IMR-90 (cell line): ENCODE measurements around the gene ZNF580. TPM values are rescaled to one million over a fixed set of nuclear protein-coding genes. Genes with fewer than 3 reads are reported as not detected.

Experiments used
- ATAC-seq: fragments of 200-7000 bp; cut with Tn5 transposase; 2 replicates; pipeline ENCODE4 v1.9.1; 2020; ENCODE audit warnings: low read depth, mild to moderate bottlenecking, moderate library complexity
- BruUV-seq: library from RNA; stranded (reverse); fragments of 400-500 nt; replicated peaks from 2 replicates; lab custom pipeline; 2021; lab: Mats Ljungman, UMichigan
- CTCF ChIA-PET: fragments of 300-600 bp; formaldehyde crosslinking; extraction: SDS; loops from one replicate; lab custom pipeline; 2021; ENCODE audit warnings: antibody characterized with exemption; lab: Yijun Ruan, JAX
- POLR2A ChIA-PET: fragments of 300-600 bp; sonication (Branson Sonifier 250); formaldehyde crosslinking; loops from one replicate; lab custom pipeline; 2022; ENCODE audit warnings: antibody characterized with exemption; ENCODE audit not compliant: unreplicated experiment; lab: Charles Lee
- DNase-seq: peaks from one replicate; pipeline ENCODE4 v3.0.0; 2013
- H2AFZ ChIP-seq: replicated peaks from 2 replicates; pipeline ENCODE3; 2013; ENCODE audit warnings: low read length, mild to moderate bottlenecking; ENCODE audit not compliant: poor library complexity
- H2AK5ac ChIP-seq: 2 replicates; pipeline ENCODE4 v1.6.1; 2013; ENCODE audit warnings: low read depth, low read length, inconsistent platforms
- H2AK9ac ChIP-seq: replicated peaks from 2 replicates; pipeline ENCODE3; 2013; ENCODE audit warnings: mild to moderate bottlenecking, low read depth, low read length, moderate library complexity; ENCODE audit not compliant: poor library complexity
- H2BK120ac ChIP-seq: 2 replicates; pipeline ENCODE4 v1.6.1; 2013; ENCODE audit warnings: low read depth, low read length, inconsistent platforms
- H2BK15ac ChIP-seq: 3 replicates; pipeline ENCODE4 v1.6.1; 2013; ENCODE audit warnings: low read depth, low read length, inconsistent platforms
- H2BK20ac ChIP-seq: 2 replicates; pipeline ENCODE4 v1.6.1; 2013; ENCODE audit warnings: low read depth, mild to moderate bottlenecking, inconsistent platforms, low read length, moderate library complexity
- H2BK5ac ChIP-seq: 2 replicates; pipeline ENCODE4 v1.6.1; 2013; ENCODE audit warnings: mild to moderate bottlenecking, low read depth, low read length, inconsistent platforms; ENCODE audit not compliant: poor library complexity, severe bottlenecking
- H3K14ac ChIP-seq: replicated peaks from 2 replicates; pipeline ENCODE4 v1.6.1; 2013; ENCODE audit warnings: low read depth, low read length, inconsistent platforms
- H3K18ac ChIP-seq: 2 replicates; pipeline ENCODE4 v1.6.1; 2013; ENCODE audit warnings: low read depth, low read length, control low read depth
- H3K23ac ChIP-seq: 2 replicates; pipeline ENCODE4 v1.6.1; 2013; ENCODE audit warnings: low read depth, low read length, inconsistent platforms
- H3K27ac ChIP-seq: 2 replicates; pipeline ENCODE4 v1.5.1; 2013; ENCODE audit warnings: mild to moderate bottlenecking, control low read depth, low read length; ENCODE audit not compliant: insufficient read depth
- H3K27me3 ChIP-seq: 2 replicates; pipeline ENCODE4 v1.6.1; 2013; ENCODE audit warnings: low read length; ENCODE audit not compliant: control insufficient read depth, insufficient read depth
- H3K36me3 ChIP-seq: 2 replicates; pipeline ENCODE4 v1.6.1; 2013; ENCODE audit warnings: low read length, mixed read lengths; ENCODE audit not compliant: control insufficient read depth, insufficient read depth
- H3K4ac ChIP-seq: 2 replicates; pipeline ENCODE4 v1.6.1; 2013; ENCODE audit warnings: low read depth, low read length, inconsistent platforms
- H3K4me1 ChIP-seq: 2 replicates; pipeline ENCODE4 v1.6.1; 2013; ENCODE audit warnings: low read length, mixed read lengths; ENCODE audit not compliant: control insufficient read depth, insufficient read depth
- H3K4me2 ChIP-seq: 2 replicates; pipeline ENCODE4 v1.6.1; 2013; ENCODE audit warnings: low read depth, mild to moderate bottlenecking, control low read depth, low read length, moderate library complexity
- H3K4me3 ChIP-seq: 2 replicates; pipeline ENCODE4 v1.5.1; 2013; ENCODE audit warnings: low read depth, mild to moderate bottlenecking, control low read depth, low read length, moderate library complexity; ENCODE audit not compliant: insufficient read depth
- H3K56ac ChIP-seq: 2 replicates; pipeline ENCODE4 v1.6.1; 2013; ENCODE audit warnings: low read length, inconsistent platforms; ENCODE audit not compliant: insufficient read depth; ENCODE audit errors: extremely low read depth
- H3K79me1 ChIP-seq, 2 experiments: 2 replicates each; pipeline ENCODE4 v1.6.1; 2013; ENCODE audit warnings: low read length in 2 of 2, inconsistent platforms in 1 of 2, low read depth in 1 of 2
- H3K9ac ChIP-seq: 2 replicates; pipeline ENCODE4 v1.6.1; 2013; ENCODE audit warnings: low read depth, low read length, control low read depth
- H3K9me1 ChIP-seq: 2 replicates; pipeline ENCODE4 v1.6.1; 2013; ENCODE audit warnings: low read length, inconsistent platforms; ENCODE audit not compliant: insufficient read depth
- H3K9me3 ChIP-seq: 2 replicates; pipeline ENCODE4 v1.6.1; 2013; ENCODE audit warnings: low read length; ENCODE audit not compliant: control insufficient read depth, insufficient read depth
- H4K20me1 ChIP-seq: 2 replicates; pipeline ENCODE4 v1.6.1; 2013; ENCODE audit warnings: low read length, inconsistent platforms; ENCODE audit not compliant: insufficient read depth
- H4K5ac ChIP-seq: 2 replicates; pipeline ENCODE4 v1.6.1; 2013; ENCODE audit warnings: mild to moderate bottlenecking, low read depth, low read length, control low read depth
- H4K8ac ChIP-seq, 2 experiments: 2 replicates each; pipeline ENCODE4 v1.6.1; 2013; ENCODE audit warnings: low read depth in 2 of 2, low read length in 2 of 2, control low read depth in 1 of 2, inconsistent platforms in 1 of 2
- H4K91ac ChIP-seq: 2 replicates; pipeline ENCODE4 v1.6.1; 2013; ENCODE audit warnings: low read depth, low read length, inconsistent platforms; ENCODE audit not compliant: insufficient read depth
- BHLHE40 ChIP-seq: fragments of 150-350 bp; IDR thresholded peaks from 2 replicates; pipeline ENCODE4 v1.6.1; 2016; ENCODE audit warnings: mild to moderate bottlenecking, low read depth, low read length
- CEBPB ChIP-seq: IDR thresholded peaks from 2 replicates; pipeline ENCODE4 v1.6.1; 2012; ENCODE audit warnings: low read depth, low read length, improper control_type of control experiment
- CHD1 ChIP-seq: IDR thresholded peaks from 2 replicates; pipeline ENCODE4 v1.6.1; 2012; ENCODE audit warnings: low read depth, low read length, improper control_type of control experiment
- FOS ChIP-seq: fragments of 150-350 bp; IDR thresholded peaks from 2 replicates; pipeline ENCODE4 v1.6.1; 2016; ENCODE audit warnings: low read depth, low read length
- MAFK ChIP-seq: IDR thresholded peaks from 2 replicates; pipeline ENCODE4 v1.6.1; 2012; ENCODE audit warnings: low read depth, low read length, improper control_type of control experiment
- MAZ ChIP-seq: IDR thresholded peaks from 2 replicates; pipeline ENCODE4 v1.6.1; 2012; ENCODE audit warnings: low read depth, mild to moderate bottlenecking, low read length, improper control_type of control experiment, moderate library complexity, borderline replicate concordance
- MXI1 ChIP-seq: IDR thresholded peaks from 2 replicates; pipeline ENCODE4 v1.6.1; 2012; ENCODE audit warnings: low read depth, mild to moderate bottlenecking, low read length, moderate library complexity, borderline replicate concordance
- NFE2L2 ChIP-seq: fragments of 150-350 bp; IDR thresholded peaks from 2 replicates; pipeline ENCODE4 v1.6.1; 2016; ENCODE audit warnings: low read depth, mild to moderate bottlenecking, low read length
- POLR2A ChIP-seq: IDR thresholded peaks from 2 replicates; pipeline ENCODE4 v1.6.1; 2012; ENCODE audit warnings: mild to moderate bottlenecking, low read depth, low read length
- RAD21 ChIP-seq: IDR thresholded peaks from 2 replicates; pipeline ENCODE4 v1.6.1; 2012; ENCODE audit warnings: low read length, improper control_type of control experiment
- RCOR1 ChIP-seq: IDR thresholded peaks from 2 replicates; pipeline ENCODE4 v1.6.1; 2012; ENCODE audit warnings: mild to moderate bottlenecking, low read length, improper control_type of control experiment; ENCODE audit not compliant: insufficient replicate concordance
- RFX5 ChIP-seq: IDR thresholded peaks from 2 replicates; pipeline ENCODE4 v1.8.0; 2012; ENCODE audit warnings: low read depth, mild to moderate bottlenecking, low read length, moderate library complexity
- SMC3 ChIP-seq: fragments of 150-350 bp; IDR thresholded peaks from 2 replicates; pipeline ENCODE4 v1.6.1; 2016; ENCODE audit warnings: low read depth, mild to moderate bottlenecking, antibody characterized with exemption, low read length, moderate library complexity
- WGBS, 2 experiments: methylation state at CpG; one replicate each; pipeline versions ENCODE4 v1.1.5 to v1.1.7; 2013; ENCODE audit warnings: missing lambda C conversion rate in 2 of 2; ENCODE audit not compliant: insufficient read length in 1 of 2; ENCODE audit errors: extremely low coverage in 2 of 2; 5-methylcytosine and 5-hydroxymethylcytosine counted together
- dilution Hi-C: fragments of 300-500 bp; cut with HindIII; formaldehyde crosslinking; loops from one replicate; pipeline ENCODE4 v1.14.3; 2018; ENCODE audit warnings: low sequenced_read_pairs; ENCODE audit not compliant: unreplicated experiment
- in situ Hi-C: fragments of 300-500 bp; cut with MboI; formaldehyde crosslinking; loops from 3 replicates; pipeline ENCODE4 v1.14.3; 2019; ENCODE audit warnings: low sequenced_read_pairs, inconsistent platforms, mixed read lengths
- intact Hi-C: fragments of 100-400 bp; cut with micrococcal nuclease; formaldehyde crosslinking; loops from 2 replicates; pipeline ENCODE4 v1.10.0; 2022
- polyA plus RNA-seq, 3 experiments: library from polyadenylated mRNA; depleted of rRNA; stranded (reverse); fragments of >200 nt; gene quantifications; 2 replicates each; pipeline ENCODE4 v1.2.3, GENCODE V29; 2012; ENCODE audit warnings: low replicate concordance in 1 of 3
- total RNA-seq: library from RNA; depleted of rRNA; stranded (reverse); fragments of >200 nt; gene quantifications from 2 replicates; pipeline ENCODE4 v1.2.3, GENCODE V29; 2012
- TF ChIP-seq, protein P1 (sequence below): conservative IDR thresholded peaks from 2 replicates; pipeline ENCODE4 v1.5.1; 2012; ENCODE audit warnings: mild to moderate bottlenecking, low read depth, low read length, improper control_type of control experiment
- TF ChIP-seq, protein P2 (sequence below): fragments of 150-350 bp; IDR thresholded peaks from 2 replicates; pipeline ENCODE4 v1.6.1; 2017; ENCODE audit warnings: mild to moderate bottlenecking, antibody characterized with exemption, low read length, low read depth
- TF ChIP-seq, protein P3 (sequence below): fragments of 150-350 bp; IDR thresholded peaks from 2 replicates; pipeline ENCODE4 v1.6.1; 2016; ENCODE audit warnings: low read depth, mild to moderate bottlenecking, low read length, moderate library complexity, borderline replicate concordance

ZNF580 gene
- total and polyA plus RNA-seq, 2 of the 4 experiments (the other 2 are of a cell fraction) = 1.4 to 36.9 TPM

DNA sequence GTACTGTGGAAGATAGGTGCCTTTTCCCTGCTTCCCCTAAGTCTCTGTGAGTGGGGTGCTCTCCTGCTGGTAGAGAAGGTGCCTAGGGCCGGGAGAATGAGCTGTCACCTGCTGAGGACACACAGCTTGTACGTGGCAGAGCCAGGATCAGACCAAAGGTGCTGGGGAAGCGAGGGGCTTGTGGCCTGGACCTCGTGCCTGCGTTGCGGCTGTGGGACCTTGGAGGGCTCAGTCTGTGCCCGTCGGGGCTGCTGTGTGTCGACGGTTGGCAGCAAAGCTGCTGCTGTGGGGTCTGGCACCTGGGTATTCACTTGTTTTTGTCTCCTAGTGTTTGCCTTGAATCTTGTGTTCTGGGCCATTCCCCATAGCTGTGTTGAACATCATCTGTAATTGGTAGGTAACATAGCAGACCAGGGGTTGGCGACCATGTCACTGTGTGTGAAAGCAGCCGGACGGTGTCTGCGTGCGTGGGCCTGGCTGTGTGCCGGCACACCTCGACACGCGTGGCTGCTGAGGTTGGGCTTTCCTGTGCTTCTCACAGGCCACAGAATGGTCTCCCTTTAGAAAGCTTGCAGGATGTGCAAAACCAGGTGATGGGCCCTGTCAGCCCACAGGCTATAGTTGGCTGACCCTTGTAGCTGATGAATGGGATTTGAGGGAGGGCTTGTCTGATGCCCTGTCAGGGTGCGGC, 23.2 kb downstream of the ZNF580 start:
- TF ChIP-seq MAFK (no peak), CEBPB (no peak), RAD21 (no peak), MAZ (no peak), MXI1 (no peak), BHLHE40 (no peak), RCOR1 (no peak), CHD1 (no peak), RFX5 (no peak), POLR2A (no peak), FOS (no peak), NFE2L2 (no peak), SMC3 (no peak)
- TF ChIP-seq, protein P1, sequence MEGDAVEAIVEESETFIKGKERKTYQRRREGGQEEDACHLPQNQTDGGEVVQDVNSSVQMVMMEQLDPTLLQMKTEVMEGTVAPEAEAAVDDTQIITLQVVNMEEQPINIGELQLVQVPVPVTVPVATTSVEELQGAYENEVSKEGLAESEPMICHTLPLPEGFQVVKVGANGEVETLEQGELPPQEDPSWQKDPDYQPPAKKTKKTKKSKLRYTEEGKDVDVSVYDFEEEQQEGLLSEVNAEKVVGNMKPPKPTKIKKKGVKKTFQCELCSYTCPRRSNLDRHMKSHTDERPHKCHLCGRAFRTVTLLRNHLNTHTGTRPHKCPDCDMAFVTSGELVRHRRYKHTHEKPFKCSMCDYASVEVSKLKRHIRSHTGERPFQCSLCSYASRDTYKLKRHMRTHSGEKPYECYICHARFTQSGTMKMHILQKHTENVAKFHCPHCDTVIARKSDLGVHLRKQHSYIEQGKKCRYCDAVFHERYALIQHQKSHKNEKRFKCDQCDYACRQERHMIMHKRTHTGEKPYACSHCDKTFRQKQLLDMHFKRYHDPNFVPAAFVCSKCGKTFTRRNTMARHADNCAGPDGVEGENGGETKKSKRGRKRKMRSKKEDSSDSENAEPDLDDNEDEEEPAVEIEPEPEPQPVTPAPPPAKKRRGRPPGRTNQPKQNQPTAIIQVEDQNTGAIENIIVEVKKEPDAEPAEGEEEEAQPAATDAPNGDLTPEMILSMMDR = no peak
- TF ChIP-seq, protein P2, sequence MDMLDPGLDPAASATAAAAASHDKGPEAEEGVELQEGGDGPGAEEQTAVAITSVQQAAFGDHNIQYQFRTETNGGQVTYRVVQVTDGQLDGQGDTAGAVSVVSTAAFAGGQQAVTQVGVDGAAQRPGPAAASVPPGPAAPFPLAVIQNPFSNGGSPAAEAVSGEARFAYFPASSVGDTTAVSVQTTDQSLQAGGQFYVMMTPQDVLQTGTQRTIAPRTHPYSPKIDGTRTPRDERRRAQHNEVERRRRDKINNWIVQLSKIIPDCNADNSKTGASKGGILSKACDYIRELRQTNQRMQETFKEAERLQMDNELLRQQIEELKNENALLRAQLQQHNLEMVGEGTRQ = no peak
- TF ChIP-seq, protein P3, sequence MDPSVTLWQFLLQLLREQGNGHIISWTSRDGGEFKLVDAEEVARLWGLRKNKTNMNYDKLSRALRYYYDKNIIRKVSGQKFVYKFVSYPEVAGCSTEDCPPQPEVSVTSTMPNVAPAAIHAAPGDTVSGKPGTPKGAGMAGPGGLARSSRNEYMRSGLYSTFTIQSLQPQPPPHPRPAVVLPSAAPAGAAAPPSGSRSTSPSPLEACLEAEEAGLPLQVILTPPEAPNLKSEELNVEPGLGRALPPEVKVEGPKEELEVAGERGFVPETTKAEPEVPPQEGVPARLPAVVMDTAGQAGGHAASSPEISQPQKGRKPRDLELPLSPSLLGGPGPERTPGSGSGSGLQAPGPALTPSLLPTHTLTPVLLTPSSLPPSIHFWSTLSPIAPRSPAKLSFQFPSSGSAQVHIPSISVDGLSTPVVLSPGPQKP = no peak
- Histone ChIP-seq H3K18ac (no peak overlapping the region), H4K91ac (no peak overlapping the region), H3K9ac (no peak overlapping the region), H3K36me3 (peaks cover 85% of the 10 kb centered on the region), H2BK20ac (no peak overlapping the region), H3K27ac (no peak overlapping the region), H4K8ac (no peak overlapping the region), H3K4me3 (no peak overlapping the region), H2AK9ac (no peak overlapping the region), H3K4ac (no peak overlapping the region), H4K5ac (no peak overlapping the region), H3K4me1 (no peaks in the 10 kb centered on the region), H2AK5ac (no peak overlapping the region), H2BK120ac (no peak overlapping the region), H3K9me1 (no peaks in the 10 kb centered on the region), H2AFZ (no peak overlapping the region), H2BK15ac (no peak overlapping the region), H3K14ac (no peak overlapping the region), H3K4me2 (no peak overlapping the region), H3K23ac (no peak overlapping the region), H3K9me3 (no peaks in the 10 kb centered on the region), H3K56ac (no peak overlapping the region), H4K20me1 (peaks cover 89% of the 10 kb centered on the region), H3K79me1 (peaks cover 19 to 70% of the 10 kb centered on the region in 2 experiments), H3K27me3 (no peaks in the 10 kb centered on the region), H2BK5ac (no peak overlapping the region)
- ChIA-PET POLR2A (no interaction called here), CTCF (no interaction called here)
- WGBS, 2 experiments = 97% methylated on average over 12 of the region's 20 CpGs; no CpG with 5 or more reads in 1 of the 2 experiments
- ATAC-seq (no peak), DNase-seq (no peak)
- in situ Hi-C loops (loop anchor here (25.0 kb wide), 2 partner anchors 1202 to 1527 kb away; partner anchors contain the start of genes CDC42EP5, CNOT3 and LENG9), dilution Hi-C loops (no loop called here), intact Hi-C loops (no loop called here)
- no TSS peak for BruUV-seq
